Dermis blood vessel endothelial cell (primary cell): Measurements from ENCODE around the gene RXFP2. TPM values are rescaled to one million over a fixed set of nuclear protein-coding genes. Genes with fewer than 3 reads are reported as not detected.

ENCODE experiments used
- DNase-seq: peaks from one replicate; pipeline ENCODE4 v3.0.0; 2010
- total RNA-seq: library from RNA; depleted of rRNA; stranded (reverse); fragments of >200 nt; gene quantifications from 2 replicates; pipeline ENCODE4 v1.2.3, GENCODE V29; 2014

Gene RXFP2
- total RNA-seq, 1 donor from 2014 or later, result not detected

GRCh38 chr13:31827707-31828106, 88.4 kb downstream of the RXFP2 start:
- DNase-seq, result no peak

GRCh38 chr13:31835932-31836331, 96.6 kb downstream of the RXFP2 start:
- DNase-seq, result peak; percentile 12

GRCh38 chr13:31843044-31843443, 103.7 kb downstream of the RXFP2 start:
- no peak for DNase-seq

GRCh38 chr13:31846182-31846938, 107.0 kb downstream of the RXFP2 start:
- DNase-seq, result peak; percentile 84

- no peak for DNase-seq
These were observed 107.8 kb downstream of the RXFP2 start for GRCh38 chr13:31846961-31847752.

- DNase-seq, result no peak
These were observed 109.3 kb downstream of the RXFP2 start for GRCh38 chr13:31848621-31849020.

- DNase-seq, result no peak
These were observed 109.9 kb downstream of the RXFP2 start for GRCh38 chr13:31849206-31849605.

GRCh38 chr13:31850041-31850555, 110.8 kb downstream of the RXFP2 start:
- DNase-seq, result no peak

- DNase-seq, result no peak
These were observed 111.9 kb downstream of the RXFP2 start for GRCh38 chr13:31851216-31851615.
